HG03025 (cell line): Measurements from ENCODE around the gene CRKL.

Experiments
- ATAC-seq: cut with Tn5 transposase; IDR thresholded peaks from one replicate; pipeline ENCODE4 v1.9.1; 2021; ENCODE audit warnings: mild to moderate bottlenecking, moderate library complexity; ENCODE audit not compliant: unreplicated experiment, low FRiP score

Gene CRKL

GRCh38 chr22:20993304-20994127 lies 76.3 kb downstream of the CRKL start:
- ATAC-seq: no peak

- no peak for ATAC-seq
Measured at GRCh38 chr22:20994128-20994901, 77.1 kb downstream of the CRKL start.

GRCh38 chr22:20994902-20995241 lies 77.7 kb downstream of the CRKL start:
- ATAC-seq: no peak

- no peak for ATAC-seq
Measured at GRCh38 chr22:20995329-20996030, 78.3 kb downstream of the CRKL start.

- ATAC-seq: no peak
Measured at GRCh38 chr22:20996031-20996410, 78.8 kb downstream of the CRKL start.

GRCh38 chr22:20996598-20997535 lies 79.7 kb downstream of the CRKL start:
- no peak for ATAC-seq

- ATAC-seq: no peak
Measured at GRCh38 chr22:20997536-20998257, 80.5 kb downstream of the CRKL start.

- no peak for ATAC-seq
Measured at GRCh38 chr22:20998411-20999336, 81.5 kb downstream of the CRKL start.

GRCh38 chr22:20999350-21000206 lies 82.4 kb downstream of the CRKL start:
- ATAC-seq: no peak

GRCh38 chr22:21000207-21000986 lies 83.2 kb downstream of the CRKL start:
- no peak for ATAC-seq

- no peak for ATAC-seq
Measured at GRCh38 chr22:21000987-21001600, 83.9 kb downstream of the CRKL start.

GRCh38 chr22:21001601-21002325 lies 84.6 kb downstream of the CRKL start, which contains the start of gene THAP7:
Gene THAP7 (minus strand): TSS chr22:21002118. CDS start chr22:21001911, 207 bp downstream.
- ATAC-seq: peak; percentile 82
